GM12864 (cell line): ENCODE data around the gene FAM47C.
"Not testable (repeated sequence)": the region's sequence is repeated elsewhere in the genome, so short reads cannot be mapped to it uniquely, and the experiment has no call there.

ENCODE experiments used
- DNase-seq: peaks from one replicate; pipeline ENCODE4 v3.0.0-alpha.2; 2011; ENCODE audit warnings: low read depth
- H3K4me3 ChIP-seq: 2 replicates; pipeline ENCODE4 v1.5.1; 2011; ENCODE audit warnings: mild to moderate bottlenecking, low read depth, low read length, control low read depth
- TF ChIP-seq, protein P1 (sequence below): IDR thresholded peaks from 2 replicates; pipeline ENCODE4 v1.5.1; 2011; ENCODE audit warnings: low read depth, mild to moderate bottlenecking, moderate library complexity, low read length, control low read depth, inconsistent platforms; ENCODE audit errors: missing control alignments

FAM47C gene

GRCh38 chrX:36983831-36984230, 24.3 kb upstream of the FAM47C start:
- DNase-seq = no peak

DNA sequence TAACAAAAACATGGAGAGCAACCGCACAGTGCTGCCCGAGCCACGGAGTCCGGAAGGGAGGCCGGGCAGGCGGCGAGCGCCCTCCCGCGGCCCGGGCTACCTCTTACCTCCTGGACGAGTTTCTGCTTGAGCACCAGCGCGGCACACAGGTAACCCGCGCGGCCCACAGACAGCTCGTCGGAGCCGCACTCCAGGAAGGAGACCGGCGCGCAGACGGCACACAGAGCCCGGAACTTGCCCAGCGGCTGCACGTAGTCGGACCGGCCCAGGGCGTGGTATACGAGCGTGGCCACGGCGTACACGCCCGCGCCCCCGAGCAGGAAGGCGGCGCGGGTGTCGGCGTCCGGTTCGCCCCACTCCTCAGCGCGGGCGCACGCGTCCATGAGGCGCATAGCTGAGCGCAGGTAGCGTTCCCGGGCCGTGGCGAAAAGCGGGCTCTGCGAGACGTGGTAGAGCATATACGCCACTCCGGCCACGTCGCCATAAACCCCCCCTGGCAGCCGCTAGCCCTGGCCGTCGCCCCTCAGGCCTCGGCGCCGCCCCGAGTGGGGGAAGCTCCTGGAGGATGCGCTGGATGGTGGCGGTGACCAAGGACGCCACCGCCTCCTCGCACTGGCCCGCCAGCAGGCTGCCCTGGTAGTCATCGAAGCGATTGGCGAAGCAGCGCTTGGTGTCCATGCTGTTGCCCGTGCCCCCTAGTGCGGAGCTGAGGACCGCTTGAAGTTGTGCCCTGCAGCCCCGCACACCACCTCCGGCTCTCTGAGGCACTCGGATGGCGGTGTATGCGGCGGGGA, 22.6 kb upstream of the FAM47C start:
- H3K4me3 ChIP-seq = not testable (repeated sequence)

More at GRCh38 chrX:36983831-36984230, 24.3 kb upstream of the FAM47C start:
- TF ChIP-seq, protein P1, sequence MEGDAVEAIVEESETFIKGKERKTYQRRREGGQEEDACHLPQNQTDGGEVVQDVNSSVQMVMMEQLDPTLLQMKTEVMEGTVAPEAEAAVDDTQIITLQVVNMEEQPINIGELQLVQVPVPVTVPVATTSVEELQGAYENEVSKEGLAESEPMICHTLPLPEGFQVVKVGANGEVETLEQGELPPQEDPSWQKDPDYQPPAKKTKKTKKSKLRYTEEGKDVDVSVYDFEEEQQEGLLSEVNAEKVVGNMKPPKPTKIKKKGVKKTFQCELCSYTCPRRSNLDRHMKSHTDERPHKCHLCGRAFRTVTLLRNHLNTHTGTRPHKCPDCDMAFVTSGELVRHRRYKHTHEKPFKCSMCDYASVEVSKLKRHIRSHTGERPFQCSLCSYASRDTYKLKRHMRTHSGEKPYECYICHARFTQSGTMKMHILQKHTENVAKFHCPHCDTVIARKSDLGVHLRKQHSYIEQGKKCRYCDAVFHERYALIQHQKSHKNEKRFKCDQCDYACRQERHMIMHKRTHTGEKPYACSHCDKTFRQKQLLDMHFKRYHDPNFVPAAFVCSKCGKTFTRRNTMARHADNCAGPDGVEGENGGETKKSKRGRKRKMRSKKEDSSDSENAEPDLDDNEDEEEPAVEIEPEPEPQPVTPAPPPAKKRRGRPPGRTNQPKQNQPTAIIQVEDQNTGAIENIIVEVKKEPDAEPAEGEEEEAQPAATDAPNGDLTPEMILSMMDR = no peak
- no peak overlapping the region for H3K4me3 ChIP-seq

DNA sequence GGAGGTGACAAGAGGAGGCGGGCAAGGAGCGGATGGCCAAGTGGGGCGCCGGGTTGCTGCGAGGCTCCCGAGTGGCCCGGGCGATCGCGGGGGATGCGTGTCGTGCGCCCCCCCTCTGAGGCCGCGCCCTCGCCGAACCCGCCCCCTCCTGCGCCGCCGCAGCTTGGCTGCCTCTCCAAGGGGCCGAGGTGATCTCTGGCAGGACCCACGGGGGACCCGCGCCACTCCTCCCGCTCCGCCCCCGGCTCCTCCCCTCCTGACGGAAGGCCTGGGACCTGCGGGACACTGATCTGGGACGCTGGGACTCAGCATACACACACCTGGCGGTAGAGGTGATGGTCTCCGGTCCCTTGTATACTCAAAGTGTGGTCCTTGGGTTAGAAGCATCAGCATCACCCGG, 21.9 kb upstream of the FAM47C start:
- no peak overlapping the region for H3K4me3 ChIP-seq

More for the DNA sequence above, 22.6 kb upstream of the FAM47C start:
- not testable (repeated sequence) for DNase-seq

GRCh38 chrX:36987212-36987611, 21.0 kb upstream of the FAM47C start:
- DNase-seq, H3K4me3 ChIP-seq: not testable (repeated sequence)

More for the DNA sequence above, 21.9 kb upstream of the FAM47C start:
- no peak for DNase-seq
- TF ChIP-seq, protein P1 = no peak

DNA sequence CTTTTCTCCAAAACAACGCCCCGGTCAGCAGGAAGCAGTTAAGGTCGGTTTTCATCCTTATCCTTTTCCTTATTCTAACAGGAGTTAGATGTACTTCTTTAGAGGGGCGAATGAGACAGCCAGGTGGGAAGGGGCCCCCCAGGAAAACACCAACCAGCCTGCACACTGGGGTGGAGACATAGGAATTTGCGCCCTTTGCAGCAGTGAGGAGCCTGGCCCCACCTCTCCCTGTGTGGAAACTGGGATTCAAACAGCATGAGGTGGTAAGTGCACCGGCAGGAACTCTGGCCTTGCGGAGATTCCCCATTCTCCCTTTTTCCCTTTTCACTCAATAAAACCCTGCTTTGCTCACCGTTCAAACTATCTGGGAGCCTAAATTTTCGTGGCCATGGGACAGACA, 8.0 kb upstream of the FAM47C start:
- no peak for DNase-seq
- H3K4me3 ChIP-seq = no peak overlapping the region
- TF ChIP-seq, protein P1 = no peak

DNA sequence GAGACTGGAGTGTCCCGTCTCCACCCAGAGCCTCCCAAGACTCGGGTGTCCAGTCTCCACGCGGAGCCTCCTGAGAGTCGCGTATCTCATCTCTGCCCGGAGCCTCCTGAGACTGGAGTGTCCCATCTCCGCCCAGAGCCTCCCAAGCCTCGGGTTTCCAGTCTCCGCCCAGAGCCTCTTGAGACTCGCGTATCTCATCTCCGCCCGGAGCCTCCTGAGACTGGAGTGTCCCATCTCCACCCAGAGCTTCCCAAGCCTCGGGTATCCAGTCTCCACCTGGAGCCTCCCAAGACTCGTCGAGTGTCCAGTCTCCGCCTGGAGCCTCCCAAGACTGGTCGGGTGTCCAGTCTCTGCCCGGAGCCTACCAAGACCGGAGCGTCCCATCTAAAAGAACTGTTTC, 2.3 kb downstream of the FAM47C start:
- no peak for DNase-seq
- no peak overlapping the region for H3K4me3 ChIP-seq
- TF ChIP-seq, protein P1 = no peak

GRCh38 chrX:37034260-37034659, 26.1 kb downstream of the FAM47C start:
- not testable (repeated sequence) for H3K4me3 ChIP-seq, DNase-seq

DNA sequence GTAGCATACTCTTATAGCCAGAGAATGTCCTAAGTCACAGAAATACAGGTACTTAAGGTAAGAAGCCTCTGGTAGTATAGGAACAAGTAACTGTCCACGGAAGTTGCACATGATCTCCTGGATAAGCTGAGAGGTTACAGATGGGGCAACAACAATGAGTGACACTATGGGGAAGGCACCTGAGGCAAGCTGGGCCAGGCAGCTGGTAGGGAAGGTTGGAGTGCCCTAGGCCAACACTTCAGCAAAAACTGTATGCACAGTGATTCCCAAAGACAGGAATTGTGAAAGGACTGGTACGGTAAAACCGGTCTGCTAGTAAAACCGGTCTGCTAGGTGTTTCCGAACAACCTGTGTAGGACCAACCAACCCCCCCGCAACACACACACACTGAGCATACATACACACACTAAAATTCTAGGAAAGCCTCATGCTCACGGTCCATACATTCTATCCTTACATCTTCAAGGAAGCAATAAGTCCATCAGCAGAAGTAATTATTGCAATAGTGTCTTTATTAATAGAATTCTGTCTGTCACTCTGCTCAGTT, 28.6 kb downstream of the FAM47C start:
- H3K4me3 ChIP-seq, DNase-seq: not testable (repeated sequence)

DNA sequence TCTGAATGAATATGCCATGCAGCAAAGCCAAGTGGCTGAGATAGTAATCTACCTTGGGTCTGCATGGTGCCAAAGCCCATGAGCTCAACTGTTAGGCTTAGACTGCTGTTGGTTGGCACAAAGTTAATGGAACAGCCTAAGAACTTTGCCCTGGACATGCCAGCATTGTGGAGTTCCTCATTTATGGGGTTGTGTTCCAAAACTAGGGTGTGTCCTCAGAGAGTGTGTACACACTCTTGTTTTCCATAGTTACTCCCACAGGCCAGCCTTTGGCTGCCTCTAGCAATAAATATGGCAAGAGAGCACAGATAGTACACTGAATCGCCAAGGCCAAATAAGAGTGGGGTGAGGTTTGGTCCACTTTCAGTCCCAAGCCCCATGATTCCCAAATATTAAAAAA, 30.6 kb downstream of the FAM47C start:
- H3K4me3 ChIP-seq, DNase-seq: not testable (repeated sequence)

DNA sequence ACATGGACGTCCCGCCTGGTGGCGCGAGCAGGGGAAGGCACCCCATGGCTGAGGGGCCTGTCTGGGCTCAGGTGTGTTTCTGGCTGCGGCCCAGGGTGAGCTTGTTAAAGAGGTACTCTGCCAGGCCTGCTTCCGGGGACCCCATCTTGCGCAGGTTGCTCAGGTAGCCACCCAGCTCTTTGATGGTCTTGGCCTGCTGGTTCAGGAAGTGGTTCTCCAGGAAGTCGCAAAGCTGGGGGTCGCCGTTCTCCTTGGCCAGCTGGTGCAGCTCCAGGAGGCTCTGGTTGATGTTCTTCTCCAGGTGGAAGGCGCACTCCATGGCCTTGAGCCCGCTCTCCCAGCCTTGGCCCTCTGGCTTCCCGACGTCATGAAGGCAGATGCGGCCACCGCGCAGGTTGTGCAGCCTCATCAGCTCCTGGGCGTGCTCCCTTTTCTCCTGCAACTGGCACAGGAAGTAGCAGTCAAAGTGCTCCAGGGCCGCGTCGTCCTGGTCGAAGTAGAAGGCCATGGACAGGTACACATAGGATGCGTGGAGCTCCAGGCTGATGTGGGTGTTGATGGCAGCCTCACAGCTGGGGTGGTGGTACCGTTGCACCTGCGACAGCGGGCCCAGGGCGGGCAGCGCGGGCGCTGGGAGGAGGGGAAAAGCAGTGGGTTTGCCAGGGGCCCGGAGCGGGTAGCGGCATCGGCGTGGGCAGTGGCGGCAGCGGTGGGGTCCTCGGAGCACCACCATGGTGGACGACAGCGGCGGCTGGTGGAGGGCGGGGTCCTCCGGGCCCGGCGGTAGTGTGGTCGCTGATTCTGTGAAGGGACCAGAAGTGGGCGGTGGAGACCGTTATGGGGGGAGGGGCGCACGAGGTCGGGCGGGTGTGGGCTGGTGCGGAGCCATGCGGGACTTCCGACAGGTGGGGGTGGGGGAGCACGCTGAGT, 35.1 kb downstream of the FAM47C start:
- not testable (repeated sequence) for DNase-seq, H3K4me3 ChIP-seq
